Measurements from ENCODE around the gene DNAJB7.

- no peak for TF ChIP-seq BRCA1 (IDR thresholded peaks at IDR 0.05; ENCODE audit: low read depth, low read length)
- no peak for TF ChIP-seq REST (IDR thresholded peaks at IDR 0.05; ENCODE audit: low read depth, low read length)
- no peak for TF ChIP-seq YY1 (IDR thresholded peaks at IDR 0.05; ENCODE audit: low read depth, low read length)
- no peak for TF ChIP-seq ZNF217 (IDR thresholded peaks at IDR 0.05)
- TF ChIP-seq EP300 (IDR thresholded peaks at IDR 0.05; ENCODE audit: borderline replicate concordance in 1 of 2, control insufficient read depth in 1 of 2, low read depth in 2 of 2, low read length in 2 of 2), result no peak
Measured at GRCh38 chr22:40878922-40879321, 17.0 kb upstream of the DNAJB7 start.
